Activated naive CD8-positive, alpha-beta T cell treated with anti-CD3 and anti-CD28 coated beads, Interleukin-2, amount 50 U/mL, for 24 hours (primary cell): ENCODE results near the gene RPL21.
A peak's percentile ranks its signal among the peaks of the same experiment; 100 is the strongest.
"Not testable (repeated sequence)": the region's sequence is repeated elsewhere in the genome, so short reads cannot be mapped to it uniquely, and the experiment has no call there.

Experiments used
- ATAC-seq: fragments of 150-1000 bp; cut with Tn5 transposase; one replicate; pipeline ENCODE4 v1.10.0; 2021
- DNase-seq: peaks from one replicate; pipeline ENCODE4 v3.0.0; 2021
- H3K27ac Mint-ChIP-seq: one replicate; pipeline ENCODE4 v1.8.0; 2021; ENCODE audit warnings: mild to moderate bottlenecking, mixed read lengths
- H3K27me3 Mint-ChIP-seq: one replicate; pipeline ENCODE4 v1.8.0; 2021; ENCODE audit warnings: mixed read lengths
- H3K36me3 Mint-ChIP-seq: one replicate; pipeline ENCODE4 v1.8.0; 2021; ENCODE audit warnings: low read depth, mixed read lengths
- H3K4me1 Mint-ChIP-seq: one replicate; pipeline ENCODE4 v1.8.0; 2021; ENCODE audit warnings: mixed read lengths
- H3K4me3 Mint-ChIP-seq: one replicate; pipeline ENCODE4 v1.8.0; 2021; ENCODE audit warnings: mild to moderate bottlenecking, moderate library complexity, mixed read lengths
- H3K9me3 Mint-ChIP-seq: one replicate; pipeline ENCODE4 v1.8.0; 2021; ENCODE audit warnings: mixed read lengths

The RPL21 gene

DNA sequence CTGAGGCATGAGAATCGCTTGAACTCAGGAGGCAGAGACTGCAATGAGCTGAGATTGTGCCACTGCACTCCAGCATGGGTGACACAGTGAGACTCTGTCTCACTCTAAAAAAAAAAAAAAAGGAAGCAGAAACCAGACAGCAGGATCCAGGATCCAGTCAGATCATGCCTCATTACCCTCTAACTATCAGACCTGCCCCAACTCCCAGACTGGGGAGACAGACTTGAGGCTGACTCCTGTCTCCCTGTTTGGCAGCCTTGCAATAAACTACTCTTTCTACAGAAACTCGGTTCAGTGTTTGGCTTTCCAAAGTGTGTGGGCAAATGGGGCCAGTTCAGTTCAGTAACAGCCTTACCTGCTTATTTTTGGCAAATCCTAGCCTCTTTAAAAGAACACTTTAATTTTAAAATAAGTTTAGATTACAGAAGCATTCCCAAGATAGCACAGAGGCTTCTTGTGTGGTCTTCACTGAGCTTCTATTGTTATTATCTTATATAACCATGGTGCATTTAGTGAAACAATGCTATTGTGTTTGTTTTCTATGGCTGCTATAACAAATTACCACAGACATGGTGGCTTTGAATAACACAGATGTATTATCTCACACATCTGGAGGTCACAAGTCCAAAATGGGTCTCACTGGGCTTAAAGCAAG is 37.8 kb downstream of the RPL21 start:
- DNase-seq (no peak), ATAC-seq (no peak)
- H3K36me3 Mint-ChIP-seq = no peaks in the 10 kb centered on the region
- H3K27me3 Mint-ChIP-seq = no peaks in the 10 kb centered on the region
- H3K27ac Mint-ChIP-seq = no peak overlapping the region
- H3K4me1 Mint-ChIP-seq = peaks cover 19% of the 10 kb centered on the region
- no peaks in the 10 kb centered on the region for H3K9me3 Mint-ChIP-seq
- H3K4me3 Mint-ChIP-seq = no peak overlapping the region

DNA sequence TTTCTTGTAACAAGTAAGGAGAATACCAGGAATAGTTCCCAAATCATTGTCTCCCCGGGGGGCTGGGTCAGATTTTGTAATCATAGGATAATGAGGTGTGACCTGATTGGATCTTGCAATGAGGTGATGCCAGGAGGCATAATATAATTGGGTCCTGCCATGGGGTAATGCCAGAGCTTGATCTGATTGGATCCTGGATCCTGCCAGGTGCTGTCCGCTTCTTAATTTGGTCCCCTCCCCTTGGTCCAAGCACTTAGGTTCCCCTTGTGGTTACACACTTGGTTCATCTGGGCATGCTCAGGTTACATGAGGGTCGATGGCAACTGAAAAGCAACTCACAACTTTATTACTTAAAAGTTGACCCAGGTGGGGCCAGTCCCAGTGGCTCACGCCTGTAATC is 39.4 kb downstream of the RPL21 start:
- no peak for ATAC-seq
- Mint-ChIP-seq H3K27me3 (no peaks in the 10 kb centered on the region), H3K27ac (no peak overlapping the region), H3K36me3 (no peaks in the 10 kb centered on the region), H3K4me3 (no peak overlapping the region), H3K4me1 (peaks cover 31% of the 10 kb centered on the region), H3K9me3 (no peaks in the 10 kb centered on the region)
- no peak for DNase-seq

GRCh38 chr13:27291967-27292366 is 40.6 kb downstream of the RPL21 start:
- not testable (repeated sequence) for H3K27me3 Mint-ChIP-seq, H3K36me3 Mint-ChIP-seq, H3K9me3 Mint-ChIP-seq, H3K27ac Mint-ChIP-seq, DNase-seq, ATAC-seq, H3K4me3 Mint-ChIP-seq
- peaks cover 31% of the 10 kb centered on the region for H3K4me1 Mint-ChIP-seq

- Mint-ChIP-seq H3K4me1 (peaks cover 31% of the 10 kb centered on the region), H3K27ac (peak overlapping the region; percentile 2), H3K9me3 (no peaks in the 10 kb centered on the region), H3K27me3 (no peaks in the 10 kb centered on the region), H3K36me3 (no peaks in the 10 kb centered on the region), H3K4me3 (no peak overlapping the region)
- no peak for DNase-seq
- peak; percentile 21 for ATAC-seq
These were observed 41.8 kb downstream of the RPL21 start for GRCh38 chr13:27293076-27293691.

DNA sequence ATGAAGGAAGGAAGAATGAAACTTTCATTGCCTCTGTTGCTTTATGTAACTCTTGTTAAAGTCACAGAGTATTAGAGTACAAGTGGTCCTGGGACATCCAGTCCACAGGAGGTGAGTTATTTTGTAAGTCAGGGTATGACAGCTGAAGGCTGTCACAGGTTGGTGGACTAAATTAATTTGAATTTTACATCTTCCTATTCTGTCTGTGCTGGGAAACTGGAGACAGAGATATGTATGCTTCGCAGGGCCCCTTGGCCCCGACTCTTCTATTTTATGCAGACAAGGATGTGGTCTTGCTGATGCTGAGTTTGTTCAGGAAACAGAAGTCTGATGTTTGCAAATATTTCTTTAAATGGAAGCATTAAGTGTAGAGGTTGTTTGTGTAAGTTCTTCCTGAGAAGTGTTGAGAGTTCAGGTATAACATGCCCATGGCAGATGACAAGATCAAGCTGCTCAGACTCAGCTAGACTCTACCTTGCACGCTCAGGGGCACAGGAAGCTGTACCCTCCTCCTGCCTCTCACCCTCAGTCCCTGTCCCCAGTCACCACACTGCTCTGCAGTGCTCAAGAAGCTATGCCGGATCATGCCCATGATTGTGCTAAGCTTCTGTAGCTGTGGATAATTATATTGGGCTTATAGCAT is 42.6 kb downstream of the RPL21 start:
- Mint-ChIP-seq H3K4me3 (no peak overlapping the region), H3K4me1 (peaks cover 31% of the 10 kb centered on the region), H3K27me3 (no peaks in the 10 kb centered on the region), H3K36me3 (no peaks in the 10 kb centered on the region), H3K9me3 (no peaks in the 10 kb centered on the region), H3K27ac (peak overlapping the region; percentile 30)
- no peak for ATAC-seq
- DNase-seq = no peak

DNA sequence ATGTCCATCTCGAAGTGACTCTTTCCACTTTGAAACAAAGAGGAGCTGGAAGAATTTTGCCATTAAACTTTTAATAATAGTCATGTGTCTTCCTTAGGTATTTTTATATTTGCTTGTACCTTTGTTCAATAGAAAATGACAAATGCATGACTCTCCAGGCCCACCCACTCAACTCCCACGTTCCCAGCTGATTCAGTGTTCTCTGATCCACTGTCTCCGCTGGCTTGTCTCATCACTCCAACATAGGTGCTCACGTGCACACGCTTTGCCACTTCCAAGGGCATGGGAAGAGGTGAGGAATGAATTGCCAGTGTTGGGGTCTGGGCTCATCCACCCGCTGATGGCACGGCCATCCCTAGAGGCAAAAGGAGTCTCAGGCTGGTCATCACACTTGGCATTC is 43.7 kb downstream of the RPL21 start:
- H3K36me3 Mint-ChIP-seq = no peaks in the 10 kb centered on the region
- ATAC-seq (no peak), DNase-seq (no peak)
- H3K4me1 Mint-ChIP-seq = peaks cover 31% of the 10 kb centered on the region
- no peak overlapping the region for H3K4me3 Mint-ChIP-seq
- no peak overlapping the region for H3K27ac Mint-ChIP-seq
- H3K27me3 Mint-ChIP-seq = no peaks in the 10 kb centered on the region
- no peaks in the 10 kb centered on the region for H3K9me3 Mint-ChIP-seq

GRCh38 chr13:27295660-27296059 is 44.3 kb downstream of the RPL21 start:
- Mint-ChIP-seq H3K9me3 (no peaks in the 10 kb centered on the region), H3K27me3 (no peaks in the 10 kb centered on the region), H3K4me1 (peaks cover 31% of the 10 kb centered on the region), H3K36me3 (no peaks in the 10 kb centered on the region), H3K27ac (no peak overlapping the region), H3K4me3 (no peak overlapping the region)
- ATAC-seq (no peak), DNase-seq (no peak)

- Mint-ChIP-seq H3K27me3 (no peaks in the 10 kb centered on the region), H3K9me3 (no peaks in the 10 kb centered on the region), H3K4me1 (peaks cover 31% of the 10 kb centered on the region), H3K36me3 (no peaks in the 10 kb centered on the region), H3K27ac (no peak overlapping the region), H3K4me3 (no peak overlapping the region)
- ATAC-seq (no peak), DNase-seq (no peak)
These were observed 45.1 kb downstream of the RPL21 start for GRCh38 chr13:27296496-27296895.

DNA sequence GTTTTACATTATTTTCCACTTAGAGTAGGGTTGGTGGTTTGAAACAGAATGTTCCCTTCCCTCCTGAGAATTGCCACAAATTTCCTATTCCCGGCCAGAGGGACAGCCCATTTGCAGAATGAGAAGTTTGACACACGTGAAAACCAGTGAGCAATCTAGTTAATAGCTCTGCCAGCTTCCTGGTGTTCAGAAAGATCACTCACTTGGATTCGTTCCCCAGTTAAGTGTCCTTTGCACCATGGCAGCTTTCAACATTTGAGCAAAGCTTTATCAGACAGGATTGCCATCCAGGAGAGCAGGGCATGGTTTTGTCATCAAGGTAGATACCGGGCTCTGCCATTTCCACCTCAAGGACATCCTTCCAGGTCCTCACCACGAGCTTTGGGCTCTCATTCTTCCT is 47.5 kb downstream of the RPL21 start:
- H3K4me3 Mint-ChIP-seq = no peak overlapping the region
- no peaks in the 10 kb centered on the region for H3K27me3 Mint-ChIP-seq
- H3K4me1 Mint-ChIP-seq = peaks cover 28% of the 10 kb centered on the region
- DNase-seq (no peak), ATAC-seq (no peak)
- no peak overlapping the region for H3K27ac Mint-ChIP-seq
- H3K36me3 Mint-ChIP-seq = no peaks in the 10 kb centered on the region
- no peaks in the 10 kb centered on the region for H3K9me3 Mint-ChIP-seq

DNA sequence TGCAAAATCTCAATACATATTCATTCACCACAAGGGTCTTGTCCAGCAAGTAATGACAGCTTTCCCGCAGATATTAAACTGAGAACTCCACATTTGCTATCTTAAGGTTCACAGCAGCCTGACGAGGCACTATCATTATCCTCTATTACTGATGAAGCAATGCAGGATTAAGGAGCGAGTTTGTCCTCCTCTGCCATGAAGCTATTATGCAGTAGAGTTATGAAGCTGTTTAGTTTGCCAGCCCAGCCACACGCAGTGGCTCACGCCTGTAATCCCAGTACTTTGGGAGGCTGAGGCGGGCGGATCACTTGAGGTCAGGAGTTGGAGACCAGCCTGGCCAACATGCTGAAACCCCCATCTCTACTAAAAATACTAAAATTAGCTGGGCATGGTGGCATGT is 49.0 kb downstream of the RPL21 start:
- H3K4me3 Mint-ChIP-seq, H3K27ac Mint-ChIP-seq, H3K9me3 Mint-ChIP-seq, H3K36me3 Mint-ChIP-seq, DNase-seq, H3K27me3 Mint-ChIP-seq, ATAC-seq: not testable (repeated sequence)
- H3K4me1 Mint-ChIP-seq = peaks cover 13% of the 10 kb centered on the region

GRCh38 chr13:27300941-27301586 is 49.7 kb downstream of the RPL21 start:
- no peaks in the 10 kb centered on the region for H3K9me3 Mint-ChIP-seq
- DNase-seq = no peak
- H3K4me1 Mint-ChIP-seq = peaks cover 13% of the 10 kb centered on the region
- H3K27ac Mint-ChIP-seq = no peak overlapping the region
- no peaks in the 10 kb centered on the region for H3K27me3 Mint-ChIP-seq
- ATAC-seq = no peak
- H3K36me3 Mint-ChIP-seq = no peaks in the 10 kb centered on the region
- no peak overlapping the region for H3K4me3 Mint-ChIP-seq

DNA sequence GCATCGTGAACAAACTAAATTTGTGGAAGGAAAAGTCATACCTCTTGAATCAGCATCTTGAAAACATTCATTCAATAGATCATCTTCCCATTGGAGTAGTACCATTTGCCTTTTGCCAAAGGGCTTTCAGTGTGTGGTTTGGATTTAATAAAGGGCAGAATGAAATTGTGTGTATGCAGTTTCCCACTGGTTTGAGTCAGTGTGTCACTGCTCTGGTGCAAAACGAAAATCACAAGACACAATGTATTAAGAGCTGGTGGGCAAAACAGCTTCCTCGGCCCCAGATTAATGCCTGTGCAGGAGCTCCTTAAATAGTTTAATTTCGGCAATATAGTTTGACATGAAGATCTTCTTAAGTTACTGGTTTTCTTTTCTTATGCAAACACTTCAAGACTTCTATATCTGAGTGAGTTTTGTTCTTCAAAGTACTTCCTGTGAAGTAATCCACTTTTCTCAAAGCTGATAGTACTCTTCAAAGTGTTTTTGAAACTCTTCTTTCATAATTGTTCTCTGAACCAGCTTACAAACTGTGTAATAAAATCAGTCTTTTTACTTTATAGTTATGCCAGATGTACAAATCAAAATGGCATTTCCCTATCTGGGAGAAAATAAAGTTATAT is 51.4 kb downstream of the RPL21 start:
- Mint-ChIP-seq H3K9me3 (no peaks in the 10 kb centered on the region), H3K4me3 (no peak overlapping the region), H3K4me1 (peaks cover 17% of the 10 kb centered on the region), H3K36me3 (no peaks in the 10 kb centered on the region), H3K27me3 (no peaks in the 10 kb centered on the region), H3K27ac (no peak overlapping the region)
- DNase-seq (no peak), ATAC-seq (no peak)

- no peak overlapping the region for H3K4me3 Mint-ChIP-seq
- DNase-seq (no peak), ATAC-seq (no peak)
- H3K4me1 Mint-ChIP-seq = peaks cover 17% of the 10 kb centered on the region
- no peaks in the 10 kb centered on the region for H3K27me3 Mint-ChIP-seq
- no peaks in the 10 kb centered on the region for H3K36me3 Mint-ChIP-seq
- no peak overlapping the region for H3K27ac Mint-ChIP-seq
- H3K9me3 Mint-ChIP-seq = no peaks in the 10 kb centered on the region
These were observed 52.7 kb downstream of the RPL21 start for GRCh38 chr13:27304099-27304498.

DNA sequence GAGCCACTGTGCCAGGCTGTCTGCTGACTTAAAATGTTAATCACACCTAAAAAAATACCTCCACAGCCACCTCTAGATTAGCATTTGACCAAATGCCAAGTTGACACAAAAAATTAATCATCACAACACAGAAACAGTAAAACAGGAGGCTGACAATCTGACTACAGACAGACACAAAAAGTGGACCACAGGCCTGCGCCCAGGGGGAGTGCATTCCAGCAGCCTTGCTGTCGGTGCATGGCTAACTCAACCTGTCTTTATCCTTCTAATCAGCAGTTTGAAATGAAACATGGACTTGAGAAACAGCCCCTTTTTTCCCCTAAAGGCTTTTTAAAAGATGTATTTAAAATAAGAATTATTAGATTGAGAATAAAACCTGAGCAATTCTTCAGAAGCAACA is 53.3 kb downstream of the RPL21 start:
- Mint-ChIP-seq H3K9me3 (no peaks in the 10 kb centered on the region), H3K27me3 (no peaks in the 10 kb centered on the region), H3K36me3 (no peaks in the 10 kb centered on the region), H3K27ac (no peak overlapping the region), H3K4me3 (no peak overlapping the region), H3K4me1 (peaks cover 17% of the 10 kb centered on the region)
- ATAC-seq = no peak
- no peak for DNase-seq
